NT2/D1 (cell line): Measurements from ENCODE around the gene TBL3.

Experiments
- YY1 ChIP-seq: IDR thresholded peaks from 2 replicates; pipeline ENCODE4 v1.6.1; 2011; ENCODE audit not compliant: insufficient read length, insufficient read depth
- ZNF274 ChIP-seq: IDR thresholded peaks from 2 replicates; pipeline ENCODE4 v1.6.1; 2011; ENCODE audit warnings: mild to moderate bottlenecking, low read depth, low read length

DNA sequence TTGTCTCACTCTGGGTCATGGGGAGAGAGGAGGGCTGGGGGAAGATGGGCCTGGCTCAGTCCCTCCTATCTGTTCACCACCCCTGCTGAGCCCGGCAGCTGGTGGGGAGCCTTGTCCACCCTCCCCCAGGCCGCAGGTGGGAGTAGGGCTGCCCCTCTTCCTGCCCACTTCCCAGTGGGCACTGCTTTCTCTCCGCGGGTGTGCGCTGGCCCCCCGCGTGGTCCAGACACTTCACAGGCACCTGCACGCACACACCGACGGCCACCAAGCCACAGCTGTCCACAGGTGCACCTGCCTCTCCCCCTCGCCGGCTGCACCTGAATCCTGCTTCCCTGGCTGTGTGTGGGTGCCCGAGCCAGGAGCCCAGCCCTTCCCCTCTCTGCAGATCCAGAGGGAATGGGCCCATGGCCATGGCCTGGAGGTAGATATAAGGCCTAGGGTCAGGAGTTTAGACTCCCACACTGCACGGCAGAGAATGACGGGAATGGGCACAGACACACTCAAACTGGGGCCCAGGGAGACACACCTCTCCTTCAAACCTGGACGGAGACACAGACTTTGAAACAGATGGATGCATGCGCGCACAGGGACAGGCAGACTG lies 56.9 kb downstream of the TBL3 start:
- no peak for TF ChIP-seq ZNF274
- TF ChIP-seq YY1, result no peak
